ENCODE results near the gene ANKRD52. TPM values are rescaled to one million over a fixed set of nuclear protein-coding genes. Genes with fewer than 3 reads are reported as not detected.
"Not testable (repeated sequence)": the region's sequence is repeated elsewhere in the genome, so short reads cannot be mapped to it uniquely, and the experiment has no call there.

ANKRD52 gene
- polyA plus RNA-seq, 1 donor: 25.1 TPM

GRCh38 chr12:56297400-56297799, 39.2 kb upstream of the ANKRD52 start:
- no peak for DNase-seq
- H3K4me3 ChIP-seq (ENCODE audit: low read length): no peak overlapping the region
- H3K27ac ChIP-seq (ENCODE audit: low read length): no peak overlapping the region
- H3K27me3 ChIP-seq (ENCODE audit: control insufficient read depth, insufficient read depth, low read length): no peaks in the 10 kb centered on the region
- H3K9me3 ChIP-seq (ENCODE audit: control insufficient read depth, low read depth, low read length): no peaks in the 10 kb centered on the region
- peaks cover 16% of the 10 kb centered on the region for H3K36me3 ChIP-seq (ENCODE audit: control insufficient read depth, insufficient read depth, low read length)
- peaks cover 24% of the 10 kb centered on the region for H3K4me1 ChIP-seq (ENCODE audit: control insufficient read depth, insufficient read depth, low read length)
- WGBS (ENCODE audit: insufficient coverage, low lambda C conversion rate): 100% methylated on average over 1 of the region's 8 CpGs

- no peak overlapping the region for H3K4me3 ChIP-seq (ENCODE audit: low read length)
- no peaks in the 10 kb centered on the region for H3K9me3 ChIP-seq (ENCODE audit: control insufficient read depth, low read depth, low read length)
- H3K27ac ChIP-seq (ENCODE audit: low read length): no peak overlapping the region
- H3K27me3 ChIP-seq (ENCODE audit: control insufficient read depth, insufficient read depth, low read length): no peaks in the 10 kb centered on the region
- peaks cover 19% of the 10 kb centered on the region for H3K36me3 ChIP-seq (ENCODE audit: control insufficient read depth, insufficient read depth, low read length)
- no peak for DNase-seq
- WGBS (ENCODE audit: insufficient coverage, low lambda C conversion rate): 100% methylated on average over 1 of the region's 5 CpGs
- peaks cover 15% of the 10 kb centered on the region for H3K4me1 ChIP-seq (ENCODE audit: control insufficient read depth, insufficient read depth, low read length)
Observed at GRCh38 chr12:56296295-56296694, 38.1 kb upstream of the ANKRD52 start.

GRCh38 chr12:56293795-56294194, 35.6 kb upstream of the ANKRD52 start:
- H3K36me3 ChIP-seq (ENCODE audit: control insufficient read depth, insufficient read depth, low read length): peaks cover 32% of the 10 kb centered on the region
- peak overlapping the region; percentile 57 for H3K27ac ChIP-seq (ENCODE audit: low read length)
- H3K4me3 ChIP-seq (ENCODE audit: low read length): no peak overlapping the region

GRCh38 chr12:56288705-56289387, 30.7 kb upstream of the ANKRD52 start:
- DNase-seq: peak in 1 of 2 donors; percentile 14
- Histone ChIP-seq H3K27me3 (ENCODE audit: control insufficient read depth, insufficient read depth, low read length) (no peaks in the 10 kb centered on the region), H3K36me3 (ENCODE audit: control insufficient read depth, insufficient read depth, low read length) (peaks cover 46% of the 10 kb centered on the region), H3K4me3 (ENCODE audit: low read length) (no peak overlapping the region), H3K9me3 (ENCODE audit: control insufficient read depth, low read depth, low read length) (no peaks in the 10 kb centered on the region), H3K27ac (ENCODE audit: low read length) (no peak overlapping the region), H3K4me1 (ENCODE audit: control insufficient read depth, insufficient read depth, low read length) (no peaks in the 10 kb centered on the region)
- WGBS (ENCODE audit: insufficient coverage, low lambda C conversion rate): no CpG with 5 or more reads among the region's 3 CpGs

More at GRCh38 chr12:56293795-56294194, 35.6 kb upstream of the ANKRD52 start:
- Histone ChIP-seq H3K4me1 (ENCODE audit: control insufficient read depth, insufficient read depth, low read length) (peaks cover 5% of the 10 kb centered on the region), H3K9me3 (ENCODE audit: control insufficient read depth, low read depth, low read length) (no peaks in the 10 kb centered on the region), H3K27me3 (ENCODE audit: control insufficient read depth, insufficient read depth, low read length) (no peaks in the 10 kb centered on the region)
- WGBS (ENCODE audit: insufficient coverage, low lambda C conversion rate): no CpG with 5 or more reads among the region's 5 CpGs
- peak in 1 of 2 donors; percentile 56 for DNase-seq

- Histone ChIP-seq H3K27me3 (ENCODE audit: control insufficient read depth, insufficient read depth, low read length) (no peaks in the 10 kb centered on the region), H3K27ac (ENCODE audit: low read length) (no peak overlapping the region), H3K4me1 (ENCODE audit: control insufficient read depth, insufficient read depth, low read length) (no peaks in the 10 kb centered on the region), H3K36me3 (ENCODE audit: control insufficient read depth, insufficient read depth, low read length) (peaks cover 65% of the 10 kb centered on the region), H3K9me3 (ENCODE audit: control insufficient read depth, low read depth, low read length) (no peaks in the 10 kb centered on the region), H3K4me3 (ENCODE audit: low read length) (no peak overlapping the region)
- 93% methylated on average over 2 of the region's 4 CpGs for WGBS (ENCODE audit: insufficient coverage, low lambda C conversion rate)
- no peak for DNase-seq
Observed at GRCh38 chr12:56286044-56286830, 28.1 kb upstream of the ANKRD52 start.

GRCh38 chr12:56284263-56284662, 26.1 kb upstream of the ANKRD52 start:
- DNase-seq: not testable (repeated sequence)

GRCh38 chr12:56282579-56282978, 24.4 kb upstream of the ANKRD52 start:
- WGBS (ENCODE audit: insufficient coverage, low lambda C conversion rate): no CpG with 5 or more reads among the region's 2 CpGs
- no peak overlapping the region for H3K27ac ChIP-seq (ENCODE audit: low read length)
- no peak for DNase-seq
- H3K4me3 ChIP-seq (ENCODE audit: low read length): no peak overlapping the region
- H3K9me3 ChIP-seq (ENCODE audit: control insufficient read depth, low read depth, low read length): no peaks in the 10 kb centered on the region
- H3K27me3 ChIP-seq (ENCODE audit: control insufficient read depth, insufficient read depth, low read length): no peaks in the 10 kb centered on the region
- H3K36me3 ChIP-seq (ENCODE audit: control insufficient read depth, insufficient read depth, low read length): peaks cover 80% of the 10 kb centered on the region
- no peaks in the 10 kb centered on the region for H3K4me1 ChIP-seq (ENCODE audit: control insufficient read depth, insufficient read depth, low read length)

More at GRCh38 chr12:56284263-56284662, 26.1 kb upstream of the ANKRD52 start:
- H3K36me3 ChIP-seq (ENCODE audit: control insufficient read depth, insufficient read depth, low read length): peaks cover 71% of the 10 kb centered on the region
- not testable (repeated sequence) for H3K27ac ChIP-seq (ENCODE audit: low read length); H3K27me3 ChIP-seq (ENCODE audit: control insufficient read depth, insufficient read depth, low read length); H3K4me3 ChIP-seq (ENCODE audit: low read length); H3K9me3 ChIP-seq (ENCODE audit: control insufficient read depth, low read depth, low read length); H3K4me1 ChIP-seq (ENCODE audit: control insufficient read depth, insufficient read depth, low read length)
- WGBS (ENCODE audit: insufficient coverage, low lambda C conversion rate): no CpG with 5 or more reads among the region's 5 CpGs

- H3K36me3 ChIP-seq (ENCODE audit: control insufficient read depth, insufficient read depth, low read length): peaks cover 81% of the 10 kb centered on the region
- H3K4me1 ChIP-seq (ENCODE audit: control insufficient read depth, insufficient read depth, low read length): no peaks in the 10 kb centered on the region
- WGBS (ENCODE audit: insufficient coverage, low lambda C conversion rate): 80% methylated on average over 1 of the region's 6 CpGs
- no peaks in the 10 kb centered on the region for H3K27me3 ChIP-seq (ENCODE audit: control insufficient read depth, insufficient read depth, low read length)
- H3K9me3 ChIP-seq (ENCODE audit: control insufficient read depth, low read depth, low read length): no peaks in the 10 kb centered on the region
- no peak for DNase-seq
- no peak overlapping the region for H3K4me3 ChIP-seq (ENCODE audit: low read length)
- H3K27ac ChIP-seq (ENCODE audit: low read length): no peak overlapping the region
Observed at GRCh38 chr12:56282030-56282429, 23.8 kb upstream of the ANKRD52 start.

GRCh38 chr12:56280849-56281248, 22.7 kb upstream of the ANKRD52 start:
- Histone ChIP-seq H3K36me3 (ENCODE audit: control insufficient read depth, insufficient read depth, low read length) (peaks cover 80% of the 10 kb centered on the region), H3K27ac (ENCODE audit: low read length) (no peak overlapping the region), H3K9me3 (ENCODE audit: control insufficient read depth, low read depth, low read length) (no peaks in the 10 kb centered on the region), H3K4me3 (ENCODE audit: low read length) (no peak overlapping the region), H3K27me3 (ENCODE audit: control insufficient read depth, insufficient read depth, low read length) (no peaks in the 10 kb centered on the region), H3K4me1 (ENCODE audit: control insufficient read depth, insufficient read depth, low read length) (no peaks in the 10 kb centered on the region)
- DNase-seq: no peak

GRCh38 chr12:56278905-56279304, 20.7 kb upstream of the ANKRD52 start:
- Histone ChIP-seq H3K9me3 (ENCODE audit: control insufficient read depth, low read depth, low read length) (no peaks in the 10 kb centered on the region), H3K36me3 (ENCODE audit: control insufficient read depth, insufficient read depth, low read length) (peaks cover 84% of the 10 kb centered on the region), H3K4me3 (ENCODE audit: low read length) (no peak overlapping the region), H3K4me1 (ENCODE audit: control insufficient read depth, insufficient read depth, low read length) (no peaks in the 10 kb centered on the region), H3K27me3 (ENCODE audit: control insufficient read depth, insufficient read depth, low read length) (no peaks in the 10 kb centered on the region), H3K27ac (ENCODE audit: low read length) (no peak overlapping the region)
- no peak for DNase-seq
- WGBS (ENCODE audit: insufficient coverage, low lambda C conversion rate): no CpG with 5 or more reads among the region's 3 CpGs
